ENCODE measurements around the gene PREX1. TPM values are rescaled to one million over a fixed set of nuclear protein-coding genes. Genes with fewer than 3 reads are reported as not detected.

Gene PREX1
- total RNA-seq, 1 donor from 2014 or later: 248 TPM

GRCh38 chr20:48818481-48818987 is 9.3 kb downstream of the PREX1 start:
- H3K4me3 Mint-ChIP-seq (ENCODE audit: unreplicated experiment): peak overlapping the region; percentile 17
- peaks cover 51% of the 10 kb centered on the region for H3K4me1 Mint-ChIP-seq (ENCODE audit: unreplicated experiment)
- peaks cover 47% of the 10 kb centered on the region for H3K36me3 Mint-ChIP-seq (ENCODE audit: low read depth, unreplicated experiment)
- H3K27ac Mint-ChIP-seq (ENCODE audit: unreplicated experiment): no peak overlapping the region
- peaks cover 2% of the 10 kb centered on the region for H3K27me3 Mint-ChIP-seq (ENCODE audit: unreplicated experiment)
- no peak for DNase-seq (ENCODE audit: low spot score)
- TF ChIP-seq CTCF (IDR thresholded peaks at IDR 0.05; ENCODE audit: unreplicated experiment): no peak
- H3K9me3 Mint-ChIP-seq (ENCODE audit: unreplicated experiment): no peaks in the 10 kb centered on the region

- Mint-ChIP-seq H3K27me3 (ENCODE audit: unreplicated experiment) (no peaks in the 10 kb centered on the region), H3K27ac (ENCODE audit: unreplicated experiment) (no peak overlapping the region), H3K4me1 (ENCODE audit: unreplicated experiment) (peaks cover 47% of the 10 kb centered on the region), H3K4me3 (ENCODE audit: unreplicated experiment) (peak overlapping the region; percentile 17), H3K9me3 (ENCODE audit: unreplicated experiment) (no peaks in the 10 kb centered on the region), H3K36me3 (ENCODE audit: low read depth, unreplicated experiment) (peaks cover 47% of the 10 kb centered on the region)
- no peak for TF ChIP-seq CTCF (IDR thresholded peaks at IDR 0.05; ENCODE audit: unreplicated experiment)
- no peak for DNase-seq (ENCODE audit: low spot score)
Measured at GRCh38 chr20:48818031-48818370, 9.8 kb downstream of the PREX1 start.

DNA sequence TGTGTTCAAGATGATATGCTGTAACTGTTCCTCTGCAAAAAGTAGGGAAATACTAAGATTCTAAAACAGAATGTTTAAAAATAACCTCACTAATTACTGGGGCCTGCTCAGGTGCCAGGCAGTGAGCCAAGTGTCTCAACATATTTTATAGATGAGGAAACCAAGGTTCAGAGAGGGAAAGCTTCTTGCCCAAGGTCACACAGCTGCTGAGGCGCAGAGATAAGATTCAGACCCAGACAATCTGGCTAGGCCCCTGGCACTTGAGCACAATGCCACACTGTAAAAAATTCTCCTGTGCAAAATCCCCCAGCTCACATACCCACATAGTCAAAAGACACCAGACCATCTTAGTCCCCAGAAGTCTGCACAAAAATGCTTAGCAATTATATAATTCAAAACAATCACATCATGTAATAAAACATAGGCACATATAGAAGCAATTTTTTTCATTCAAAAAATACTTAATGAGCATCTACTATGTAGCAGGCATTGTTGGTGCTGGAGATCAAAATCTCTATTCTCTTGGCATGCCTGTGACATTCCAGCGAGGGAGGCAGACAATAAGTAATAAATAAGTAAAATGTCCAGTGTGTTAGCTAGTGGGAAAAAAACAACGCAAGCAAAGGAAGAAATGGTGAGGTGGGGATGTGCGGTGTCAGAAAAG is 10.3 kb downstream of the PREX1 start:
- Mint-ChIP-seq H3K36me3 (ENCODE audit: low read depth, unreplicated experiment) (peaks cover 43% of the 10 kb centered on the region), H3K27me3 (ENCODE audit: unreplicated experiment) (no peaks in the 10 kb centered on the region), H3K27ac (ENCODE audit: unreplicated experiment) (no peak overlapping the region), H3K4me1 (ENCODE audit: unreplicated experiment) (peaks cover 42% of the 10 kb centered on the region), H3K4me3 (ENCODE audit: unreplicated experiment) (peak overlapping the region; percentile 7), H3K9me3 (ENCODE audit: unreplicated experiment) (no peaks in the 10 kb centered on the region)
- no peak for TF ChIP-seq CTCF (IDR thresholded peaks at IDR 0.05; ENCODE audit: unreplicated experiment)
- no peak for DNase-seq (ENCODE audit: low spot score)

DNA sequence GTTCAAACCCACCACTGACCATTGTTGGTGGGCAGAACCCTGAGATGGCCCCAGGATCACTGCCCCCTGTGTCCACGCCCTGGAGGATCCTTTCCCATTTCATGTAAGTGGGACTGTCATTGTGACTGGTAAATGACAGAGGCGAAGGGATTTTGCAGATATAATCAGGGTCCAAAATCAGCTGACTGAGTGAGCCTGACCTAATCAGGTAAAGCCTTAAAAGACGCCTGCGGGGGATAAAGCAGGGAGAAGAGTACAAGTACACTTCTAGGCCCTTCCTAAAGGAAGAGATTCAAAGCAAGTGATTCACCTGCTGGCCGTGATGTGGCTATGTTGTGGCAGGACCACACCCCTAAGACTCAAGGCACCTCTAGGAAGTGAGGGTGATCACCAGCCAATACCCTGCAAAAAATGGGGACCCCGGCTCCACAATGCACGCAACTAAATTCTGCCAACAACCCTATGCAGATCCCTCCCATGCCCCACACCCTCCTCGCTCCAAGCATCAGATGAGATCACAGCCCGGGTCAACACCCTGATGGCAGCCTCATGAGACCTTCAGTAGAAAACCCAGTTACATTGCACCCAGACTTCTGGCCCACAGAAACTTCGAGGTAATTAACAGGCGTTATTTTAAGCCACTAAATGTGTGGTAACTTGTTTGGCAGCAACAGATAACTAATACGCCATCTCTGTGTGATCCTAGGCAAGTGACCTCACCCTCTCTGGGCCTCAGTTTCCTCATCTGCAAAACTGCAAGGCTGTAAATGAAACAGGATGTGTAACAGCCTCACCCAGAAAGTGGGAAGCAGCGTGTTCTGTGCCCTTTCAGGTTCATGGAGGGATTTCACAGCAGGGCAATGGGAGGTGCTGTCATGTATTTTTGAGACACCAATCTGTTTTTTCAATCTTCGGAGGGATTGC is 11.3 kb downstream of the PREX1 start:
- Mint-ChIP-seq H3K4me1 (ENCODE audit: unreplicated experiment) (peaks cover 44% of the 10 kb centered on the region), H3K4me3 (ENCODE audit: unreplicated experiment) (peak overlapping the region; percentile 76), H3K27me3 (ENCODE audit: unreplicated experiment) (no peaks in the 10 kb centered on the region), H3K36me3 (ENCODE audit: low read depth, unreplicated experiment) (peaks cover 41% of the 10 kb centered on the region), H3K27ac (ENCODE audit: unreplicated experiment) (no peak overlapping the region), H3K9me3 (ENCODE audit: unreplicated experiment) (no peaks in the 10 kb centered on the region)
- no peak for DNase-seq (ENCODE audit: low spot score)
- no peak for TF ChIP-seq CTCF (IDR thresholded peaks at IDR 0.05; ENCODE audit: unreplicated experiment)

DNA sequence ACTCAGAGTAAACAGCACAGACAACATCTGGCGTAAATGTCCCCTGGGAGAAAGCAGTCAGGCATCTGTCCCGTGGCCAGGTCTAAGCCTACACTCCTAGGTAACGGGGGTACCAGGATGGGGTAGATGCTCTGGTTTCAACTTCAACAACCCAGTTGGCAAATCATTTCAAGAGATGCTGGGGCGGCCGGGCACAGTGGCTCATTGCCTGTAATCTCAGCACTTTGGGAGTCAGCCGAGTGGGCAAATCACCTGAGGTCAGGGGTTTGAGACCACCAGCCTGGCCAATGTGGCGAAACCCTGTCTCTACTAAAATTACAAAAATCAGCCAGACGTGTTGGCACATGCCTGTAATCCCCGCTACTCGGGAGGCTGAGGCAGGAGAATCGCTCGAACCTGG is 12.3 kb downstream of the PREX1 start:
- no peak for TF ChIP-seq CTCF (IDR thresholded peaks at IDR 0.05; ENCODE audit: unreplicated experiment)
- Mint-ChIP-seq H3K27me3 (ENCODE audit: unreplicated experiment) (no peaks in the 10 kb centered on the region), H3K9me3 (ENCODE audit: unreplicated experiment) (no peaks in the 10 kb centered on the region), H3K4me1 (ENCODE audit: unreplicated experiment) (peaks cover 47% of the 10 kb centered on the region), H3K36me3 (ENCODE audit: low read depth, unreplicated experiment) (peaks cover 46% of the 10 kb centered on the region), H3K4me3 (ENCODE audit: unreplicated experiment) (no peak overlapping the region), H3K27ac (ENCODE audit: unreplicated experiment) (no peak overlapping the region)
- no peak for DNase-seq (ENCODE audit: low spot score)
